ENCODE measurements around the gene ZNF260.
"Not testable (repeated sequence)": the region's sequence is repeated elsewhere in the genome, so short reads cannot be mapped to it uniquely, and the experiment has no call there.

The ZNF260 gene

GRCh38 chr19:36528194-36528920, at the start of gene ZNF260:
ZNF260 (minus strand) TSS chr19:36528271; CDS start chr19:36515238, 13,033 bp downstream.
- peak; percentile 99 for DNase-seq

DNA sequence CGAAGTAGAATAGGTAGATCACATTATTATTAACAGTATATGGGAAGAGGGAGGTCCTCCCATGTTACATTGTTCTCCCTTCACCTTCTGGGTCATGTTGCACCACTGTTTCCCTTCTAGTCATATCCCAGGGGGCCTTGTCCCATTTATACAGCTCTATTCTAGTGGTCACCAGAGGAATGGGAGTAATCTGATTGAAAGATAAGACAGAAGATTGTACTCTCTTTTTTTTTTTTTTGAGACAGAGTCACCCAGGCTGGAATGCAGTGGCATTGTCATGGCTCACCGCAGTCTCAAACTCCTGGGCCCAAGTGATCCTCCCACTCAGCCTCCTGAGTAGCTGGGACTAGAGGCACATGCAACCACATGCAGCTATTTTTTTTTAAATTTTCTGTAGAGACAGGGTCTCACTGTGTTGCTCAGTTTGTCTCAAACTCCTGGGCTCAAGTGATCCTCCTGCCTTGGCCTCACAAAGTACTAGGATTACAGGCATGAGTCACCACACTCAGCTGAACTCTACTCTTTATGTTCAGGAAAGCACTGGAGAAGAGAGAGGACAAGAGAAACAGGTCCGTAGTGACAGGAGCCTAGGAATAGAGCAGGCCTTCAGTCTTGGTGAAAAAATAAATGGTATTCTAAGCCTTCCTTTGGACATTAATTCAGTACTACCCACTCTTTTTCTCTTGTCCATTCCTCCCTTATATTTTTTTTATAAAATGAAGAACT, 49.4 kb upstream of the ZNF260 start:
- DNase-seq = no peak

DNA sequence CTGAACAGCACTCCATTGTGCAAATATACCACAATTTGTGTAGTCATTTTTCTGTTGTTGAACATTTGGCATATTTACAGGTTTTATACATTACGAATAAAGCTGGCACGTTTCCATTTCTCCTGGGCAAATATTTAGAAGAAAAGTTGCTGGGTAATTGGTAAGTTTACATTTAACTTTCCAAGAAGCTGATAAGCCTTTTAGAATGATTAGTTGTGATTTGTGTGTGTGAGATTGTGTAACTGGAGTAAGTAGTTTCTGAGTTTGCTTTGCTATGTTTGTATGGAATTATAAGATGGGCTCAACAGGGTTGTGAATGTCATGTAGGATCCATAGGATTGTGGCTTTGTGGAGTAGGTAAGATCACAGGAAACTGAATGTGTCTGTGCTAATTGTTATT, 46.7 kb upstream of the ZNF260 start:
- no peak for DNase-seq

GRCh38 chr19:36573895-36574720, 46.0 kb upstream of the ZNF260 start:
- DNase-seq = no peak

DNA sequence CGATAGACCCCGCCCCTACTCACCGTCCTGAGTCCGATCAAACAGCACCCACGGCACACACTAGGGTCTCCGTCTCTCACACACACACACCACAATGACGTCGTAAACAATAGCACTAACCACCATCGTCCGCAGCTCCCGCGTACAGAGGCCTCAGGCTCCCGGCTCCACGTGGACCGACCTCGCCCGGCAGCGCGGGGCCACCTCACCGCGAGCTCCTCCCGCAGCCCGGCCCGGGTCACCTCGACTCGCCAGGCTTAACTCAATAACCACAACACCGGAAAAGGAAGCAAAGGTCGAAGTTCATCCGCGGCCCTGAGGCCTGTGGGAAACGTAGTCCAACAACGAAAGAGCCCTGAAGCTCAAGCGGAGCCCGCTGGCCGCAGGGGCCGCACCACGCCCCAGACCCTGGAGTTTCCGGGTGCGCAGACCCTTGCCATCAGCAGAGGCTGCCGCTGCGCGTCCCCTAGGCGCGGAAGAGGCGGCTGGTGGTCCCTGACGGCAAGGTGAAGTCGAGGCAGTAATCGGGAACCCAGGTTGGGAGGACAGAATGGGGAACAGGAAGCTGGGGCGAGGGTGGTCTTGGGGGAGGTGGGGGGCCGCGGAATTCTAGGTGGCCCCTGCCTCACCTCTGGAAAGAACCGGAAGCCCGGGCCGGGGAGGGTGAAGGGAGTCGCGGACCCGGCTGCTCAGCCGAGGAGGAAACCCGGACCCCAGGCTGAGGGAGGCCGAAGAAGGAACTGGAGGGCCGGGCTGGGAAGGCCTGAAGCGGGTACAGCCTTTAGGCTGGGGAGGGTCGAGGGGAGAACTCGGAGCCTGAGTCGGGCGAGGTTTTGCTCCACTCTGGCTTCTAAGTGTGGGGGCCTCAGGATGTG, 45.2 kb upstream of the ZNF260 start, which contains the start of gene ZNF529:
ZNF529 (minus strand) TSS at position 273 of the 875 bp plus-strand sequence. CDS start 946 bp downstream, outside the sequence.
- peak; percentile 98 for DNase-seq

DNA sequence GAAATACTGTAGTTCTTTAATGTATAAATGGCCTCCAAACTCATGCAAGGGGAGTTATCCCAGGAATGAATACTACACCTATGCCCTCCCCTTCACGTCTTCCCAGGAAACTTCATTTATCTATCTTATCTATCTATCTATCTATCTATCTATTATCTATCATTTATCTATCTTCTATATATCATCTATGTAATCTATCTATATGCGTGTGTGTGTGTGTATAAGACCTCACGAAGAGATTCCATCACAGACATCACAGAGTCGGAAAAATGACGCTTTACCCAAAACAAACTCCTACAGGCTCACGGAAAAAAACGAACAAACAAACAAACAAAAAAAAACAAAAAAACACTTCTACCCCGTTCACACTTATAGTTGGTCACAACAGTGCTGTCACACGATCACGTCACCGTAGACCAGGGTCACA, 44.5 kb upstream of the ZNF260 start:
- no peak for DNase-seq

DNA sequence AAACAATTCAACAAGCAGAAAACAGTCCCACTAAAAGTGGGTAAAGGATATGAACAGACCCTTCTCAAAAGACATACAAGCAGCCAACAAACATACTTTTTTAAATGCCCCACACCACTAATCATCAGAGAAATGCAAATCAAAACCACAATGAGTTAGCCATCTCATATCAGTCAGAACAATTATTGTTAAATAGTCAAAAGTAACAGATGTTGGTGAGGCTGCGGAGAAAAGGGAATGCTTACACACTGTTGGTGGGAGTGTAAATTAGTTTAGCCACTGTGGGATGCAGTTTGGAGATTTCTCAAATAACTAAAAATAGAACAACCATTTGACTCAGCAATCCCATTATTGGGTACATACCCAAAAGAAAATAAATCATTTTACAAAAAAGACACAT, 36.3 kb upstream of the ZNF260 start:
- DNase-seq = no peak

DNA sequence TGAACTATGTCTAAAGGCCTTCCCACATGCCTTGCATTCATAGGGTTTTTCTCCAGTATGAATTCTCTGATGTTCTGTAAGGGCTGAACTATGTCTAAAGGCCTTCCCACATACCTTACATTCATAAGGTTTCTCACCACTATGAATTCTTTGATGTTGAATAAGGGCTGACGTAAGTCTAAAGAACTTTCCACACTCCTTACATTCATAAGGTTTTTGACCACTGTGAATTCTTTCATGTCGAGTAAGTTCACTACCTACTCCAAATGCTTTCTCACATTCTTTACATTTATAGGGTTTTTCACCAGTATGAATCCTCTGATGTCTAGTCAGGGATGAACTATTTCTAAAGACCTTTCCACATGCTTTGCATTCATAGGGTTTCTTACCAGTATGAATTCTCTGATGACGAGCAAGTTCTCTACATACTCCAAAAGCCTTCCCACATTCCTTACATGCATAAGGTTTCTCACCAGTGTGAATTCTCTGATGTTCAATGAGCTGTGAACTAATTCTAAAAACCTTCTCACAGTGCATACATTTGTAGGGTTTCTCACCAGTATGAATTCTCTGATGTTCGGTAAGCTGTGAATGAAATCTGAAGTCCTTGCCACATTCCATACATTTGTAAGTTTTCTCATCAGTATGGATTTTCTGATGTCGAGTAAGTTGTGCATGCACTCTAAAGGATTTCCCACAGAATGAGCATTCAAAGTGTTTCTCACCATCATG, 19.1 kb upstream of the ZNF260 start:
- DNase-seq = no peak

DNA sequence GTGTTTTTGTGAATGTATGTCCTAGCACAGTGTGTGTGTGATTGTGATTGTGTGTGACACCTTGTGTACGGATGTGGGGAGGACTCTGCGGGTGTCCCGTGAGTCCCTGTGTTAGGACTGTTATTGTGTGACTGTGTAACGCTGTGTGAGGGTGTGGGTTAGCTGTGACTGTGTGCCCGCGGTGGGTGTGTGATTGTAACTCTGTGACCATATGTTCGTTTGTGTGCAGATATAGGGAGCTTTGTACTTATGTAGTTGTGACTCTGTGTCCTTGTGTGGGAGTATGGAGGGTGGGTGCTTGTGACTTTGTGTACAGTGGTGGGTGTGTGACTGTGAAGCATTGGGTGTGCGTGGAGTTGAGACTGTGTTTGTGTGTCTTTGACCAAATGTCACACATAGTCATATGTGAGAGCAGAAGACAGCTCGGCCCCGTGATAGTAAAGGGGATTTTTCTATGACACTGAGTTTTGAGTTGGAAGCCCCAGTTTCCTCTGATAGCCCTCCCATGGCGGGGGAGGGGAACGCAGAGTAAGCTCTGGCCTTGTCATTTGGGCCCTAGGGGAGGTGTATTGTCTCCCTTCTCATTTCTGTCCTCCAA, 949 bp upstream of the ZNF260 start:
- DNase-seq = no peak

DNA sequence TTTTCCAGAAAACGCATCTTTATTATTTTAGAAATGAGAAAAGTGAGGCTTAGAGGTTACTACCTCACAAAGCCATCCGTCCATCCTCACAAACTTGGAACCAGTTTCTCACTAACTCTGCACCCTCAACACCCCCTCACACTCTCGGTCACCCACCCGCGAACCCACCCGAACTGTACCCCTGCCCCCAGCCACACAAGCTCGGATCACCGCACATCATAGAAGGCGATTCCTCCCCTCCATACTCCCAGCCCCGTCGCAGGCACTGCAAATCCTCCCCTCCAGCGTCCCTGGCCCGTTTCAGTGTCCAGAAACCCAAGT, 238 bp downstream of the ZNF260 start:
- DNase-seq = no peak

- no peak for DNase-seq
Measured at GRCh38 chr19:36527341-36527740, 730 bp downstream of the ZNF260 start.

- DNase-seq = no peak
Measured at GRCh38 chr19:36526581-36526980, 1.5 kb downstream of the ZNF260 start.

DNA sequence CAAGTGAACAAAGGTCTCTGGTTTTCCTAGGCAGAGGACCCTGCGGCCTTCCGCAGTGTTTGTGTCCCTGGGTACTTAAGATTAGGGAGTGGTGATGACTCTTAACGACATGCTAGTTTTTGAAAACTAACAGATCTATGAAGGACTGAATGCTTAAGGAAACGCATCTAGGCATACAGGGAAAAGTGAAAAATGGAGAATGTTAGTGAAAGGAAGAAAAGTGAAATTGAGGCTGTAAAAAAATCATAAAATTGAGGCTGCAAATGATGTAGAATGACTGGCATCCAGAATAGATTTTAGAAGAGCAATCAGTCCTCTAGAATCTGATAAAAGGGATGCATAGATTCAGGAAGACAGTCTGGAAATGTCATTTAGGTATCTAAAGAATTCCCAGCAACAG, 3.5 kb downstream of the ZNF260 start:
- DNase-seq = no peak

GRCh38 chr19:36514012-36514612, 14.0 kb downstream of the ZNF260 start:
- no peak for DNase-seq

DNA sequence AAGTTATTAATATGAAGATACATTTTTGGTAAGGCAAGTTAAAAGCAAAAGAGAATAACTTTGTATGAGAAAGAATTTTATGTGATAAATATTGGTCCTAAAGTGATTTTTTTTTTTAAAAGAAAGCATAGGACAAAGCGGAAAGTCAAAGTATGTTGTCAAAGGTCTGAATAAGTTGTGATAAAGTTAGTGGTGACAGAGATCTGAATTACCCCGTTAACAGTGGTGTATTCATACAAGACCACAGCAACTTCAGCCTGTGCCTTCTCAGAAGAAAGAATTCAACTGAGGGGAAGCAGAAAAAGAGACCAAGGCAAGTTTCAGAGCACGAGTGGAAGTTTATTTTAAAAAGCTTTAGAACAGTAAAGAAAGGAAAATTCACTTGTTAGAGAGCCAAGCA, 19.7 kb downstream of the ZNF260 start:
- no peak for DNase-seq

DNA sequence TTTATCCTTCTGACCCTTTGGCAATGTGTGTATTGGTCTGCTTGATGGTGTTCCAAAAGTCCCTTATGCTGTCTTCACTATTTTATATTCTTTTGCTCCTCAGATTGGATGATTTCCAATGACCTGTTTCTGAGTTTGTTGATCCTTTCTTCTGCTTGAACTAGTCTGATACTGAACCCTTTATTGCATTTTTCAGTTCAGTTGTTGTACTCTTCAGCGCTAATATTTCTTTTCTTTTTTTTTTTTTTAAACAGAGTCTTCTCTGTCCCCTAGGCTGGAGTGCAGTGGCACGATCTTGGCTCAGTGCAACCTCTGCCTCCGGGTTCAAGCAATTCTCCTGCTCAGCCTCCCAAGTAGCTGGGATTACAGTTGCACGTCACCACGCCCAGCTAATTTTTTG, 26.1 kb downstream of the ZNF260 start:
- DNase-seq = no peak

DNA sequence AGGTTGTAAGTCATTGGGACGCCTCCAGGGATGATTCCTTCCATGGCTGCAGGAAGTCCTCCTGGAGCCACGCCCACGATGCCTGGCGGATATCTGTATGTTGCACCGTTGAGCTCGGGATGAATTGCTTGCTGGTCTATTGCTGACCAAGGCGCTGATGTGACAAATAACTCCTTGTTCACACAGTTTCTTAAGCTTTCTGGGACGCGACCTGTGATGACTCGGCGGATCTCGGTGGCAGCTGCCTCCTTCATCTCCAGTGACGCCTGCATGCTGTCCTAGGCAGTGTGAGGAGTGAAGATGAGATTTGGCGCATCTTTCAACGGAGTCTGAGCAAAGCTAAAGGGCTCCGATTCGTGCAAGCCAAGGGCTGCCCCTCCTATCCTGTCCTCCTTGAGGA, 31.1 kb downstream of the ZNF260 start:
- no peak for DNase-seq

GRCh38 chr19:36492689-36493453, 35.2 kb downstream of the ZNF260 start:
- peak; percentile 54 for DNase-seq

GRCh38 chr19:36490846-36491245, 37.2 kb downstream of the ZNF260 start:
- DNase-seq = not testable (repeated sequence)

GRCh38 chr19:36489920-36490415, 38.1 kb downstream of the ZNF260 start:
- peak; percentile 100 for DNase-seq

Data from NCI-H345 (cell line).